ENCODE measurements around the gene TLE4.

TLE4 gene

GRCh38 chr9:79660615-79661014 lies 88.8 kb downstream of the TLE4 start:
- in situ Hi-C loops (cut with MboI; ENCODE audit: low sequenced_read_pairs) = no loop called here

DNA sequence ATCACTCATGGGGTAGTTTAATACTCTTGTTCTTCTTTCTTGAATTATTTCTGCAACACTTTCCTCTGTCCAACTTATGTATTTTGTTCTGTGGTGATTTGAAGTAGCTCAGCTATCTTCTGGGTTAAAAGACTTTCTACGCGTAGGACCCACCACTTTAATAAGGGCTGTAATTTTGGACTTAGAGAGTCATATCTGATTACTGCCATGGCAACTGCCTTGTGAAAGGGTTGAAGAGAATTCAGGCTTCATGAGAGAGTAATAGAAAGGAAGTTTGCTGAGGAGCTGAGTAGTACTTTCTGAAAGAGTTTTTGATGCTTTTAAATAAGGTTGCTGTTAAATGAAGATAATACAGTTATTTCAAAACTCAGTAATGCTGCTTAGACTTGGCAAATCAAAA lies 89.5 kb downstream of the TLE4 start:
- in situ Hi-C loops (cut with MboI; ENCODE audit: low sequenced_read_pairs) = no loop called here

DNA sequence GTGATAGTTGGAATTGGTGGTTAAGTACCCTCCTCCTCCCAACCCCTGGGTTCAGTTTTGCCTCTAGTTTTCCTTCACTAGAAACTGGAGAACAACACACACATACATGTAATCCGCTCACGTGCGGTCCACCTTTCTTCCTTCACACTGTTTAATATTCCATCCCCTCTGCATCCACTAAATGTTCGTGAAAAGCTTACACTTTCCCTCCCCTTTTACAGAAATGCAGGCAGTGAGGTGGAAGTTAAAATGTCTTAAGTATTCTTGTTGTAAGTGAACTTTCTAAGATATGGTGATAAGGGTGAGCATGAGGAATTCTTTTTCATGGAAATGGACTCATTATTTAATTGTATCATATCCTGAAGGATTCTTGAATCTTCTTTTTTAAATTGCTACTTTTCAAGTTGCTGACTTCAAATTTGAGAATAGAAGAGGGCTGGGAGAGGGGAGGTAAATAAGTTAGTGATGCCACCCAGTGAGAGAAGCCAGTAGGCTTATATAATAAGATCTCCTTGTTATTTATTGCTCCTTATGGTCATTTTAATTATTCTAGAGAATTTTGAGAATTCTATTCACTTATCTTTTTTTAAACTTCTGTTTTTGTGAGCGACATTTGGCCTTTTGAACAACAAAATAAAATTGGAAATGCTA lies 90.2 kb downstream of the TLE4 start:
- in situ Hi-C loops (cut with MboI; ENCODE audit: low sequenced_read_pairs) = no loop called here

GRCh38 chr9:79662537-79662956 lies 90.8 kb downstream of the TLE4 start:
- in situ Hi-C loops (cut with MboI; ENCODE audit: low sequenced_read_pairs) = no loop called here

GRCh38 chr9:79663300-79663699 lies 91.5 kb downstream of the TLE4 start:
- in situ Hi-C loops (cut with MboI; ENCODE audit: low sequenced_read_pairs) = no loop called here

DNA sequence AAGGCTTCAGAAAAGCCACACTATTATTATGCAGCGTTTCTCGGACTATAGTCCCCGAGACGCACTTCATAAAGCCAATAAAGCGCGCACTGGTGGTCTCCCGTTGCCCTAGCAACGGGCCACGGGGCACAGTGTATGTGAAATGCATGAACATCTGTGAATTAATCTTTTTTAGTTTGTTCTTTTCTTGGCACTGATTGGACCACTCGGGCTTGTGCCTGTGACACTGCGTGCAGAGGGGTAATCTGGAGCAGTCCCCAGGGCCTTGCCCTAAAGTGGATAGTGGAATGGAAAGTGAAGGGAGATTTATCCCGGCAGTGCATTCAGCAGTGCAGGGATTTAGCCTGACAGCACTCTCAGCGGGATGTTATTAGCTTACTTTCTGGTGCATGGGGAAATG lies 92.1 kb downstream of the TLE4 start:
- in situ Hi-C loops (cut with MboI; ENCODE audit: low sequenced_read_pairs) = no loop called here

- in situ Hi-C loops (cut with MboI; ENCODE audit: low sequenced_read_pairs) = no loop called here
Observed at GRCh38 chr9:79664375-79664831, 92.6 kb downstream of the TLE4 start.

DNA sequence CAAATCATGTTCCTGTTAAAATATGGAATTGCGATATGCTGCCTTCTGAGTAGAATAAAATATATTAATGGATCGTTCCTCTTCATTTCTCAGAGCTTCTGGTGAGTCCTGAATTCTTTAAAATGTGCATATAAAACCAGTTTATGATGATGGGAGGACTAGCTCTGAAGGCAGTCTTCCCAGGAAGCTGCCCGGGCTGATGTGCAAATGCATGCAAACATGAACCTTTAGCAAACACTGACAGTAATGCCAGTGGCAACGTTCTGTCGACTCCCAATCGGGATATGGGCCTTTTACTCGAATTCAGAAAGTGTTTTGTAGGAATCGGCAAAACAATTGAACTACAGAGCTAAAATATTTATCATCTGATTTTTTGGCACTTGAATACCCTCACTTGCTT lies 93.6 kb downstream of the TLE4 start:
- in situ Hi-C loops (cut with MboI; ENCODE audit: low sequenced_read_pairs) = no loop called here

DNA sequence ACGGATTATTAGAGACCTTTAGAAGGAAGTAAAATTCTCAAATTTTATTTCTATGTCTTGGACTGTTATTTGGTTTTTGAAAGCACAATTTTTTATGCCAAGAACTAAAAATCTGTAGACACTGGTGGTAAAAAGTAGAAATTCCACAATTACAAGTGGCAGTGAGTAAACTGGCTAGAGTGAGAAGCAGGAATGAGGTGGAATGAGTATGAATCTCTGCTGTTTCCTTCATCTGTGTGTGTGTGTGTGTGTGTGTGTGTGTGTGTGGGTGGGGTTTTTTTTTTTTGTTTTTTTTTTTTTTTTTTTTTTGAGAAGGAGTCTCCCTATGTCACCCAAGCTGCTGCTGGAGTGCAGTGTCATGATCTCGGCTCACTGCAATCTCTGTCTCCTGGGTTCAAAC lies 94.2 kb downstream of the TLE4 start:
- in situ Hi-C loops (cut with MboI; ENCODE audit: low sequenced_read_pairs) = no loop called here

- in situ Hi-C loops (cut with MboI; ENCODE audit: low sequenced_read_pairs) = no loop called here
Observed at GRCh38 chr9:79667120-79667519, 95.4 kb downstream of the TLE4 start.

DNA sequence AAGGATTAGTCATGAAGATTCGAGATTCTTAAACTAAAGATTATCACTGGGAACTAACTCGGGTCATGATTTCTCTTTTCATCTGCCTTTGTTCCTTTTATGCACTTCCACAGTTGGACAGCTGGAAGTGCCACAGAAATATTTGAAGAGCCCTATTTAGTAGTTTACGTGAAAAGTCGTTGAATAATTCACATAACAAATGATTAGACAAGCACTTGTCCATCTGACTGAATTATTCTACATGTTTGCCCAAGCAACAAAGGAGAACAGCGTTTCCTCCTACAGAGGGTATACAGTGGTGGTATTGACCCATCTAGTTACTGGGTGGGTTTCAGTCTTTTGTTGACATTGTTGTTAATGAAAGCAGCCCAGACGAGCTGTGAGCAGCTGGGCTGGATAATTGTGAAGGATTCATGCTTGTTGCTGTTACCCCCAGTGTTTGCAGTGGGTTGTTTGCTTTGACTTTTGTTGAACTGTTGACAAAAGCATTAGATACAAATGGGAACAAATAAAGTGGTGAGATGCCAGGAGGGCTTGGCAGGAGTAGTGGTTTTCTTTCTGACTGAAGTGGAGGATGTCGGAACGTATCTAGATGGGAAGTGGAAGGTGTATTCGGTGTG lies 96.2 kb downstream of the TLE4 start:
- in situ Hi-C loops (cut with MboI; ENCODE audit: low sequenced_read_pairs) = no loop called here

- in situ Hi-C loops (cut with MboI; ENCODE audit: low sequenced_read_pairs) = no loop called here
Observed at GRCh38 chr9:79668956-79669355, 97.2 kb downstream of the TLE4 start.

- in situ Hi-C loops (cut with MboI; ENCODE audit: low sequenced_read_pairs) = no loop called here
Observed at GRCh38 chr9:79670269-79670961, 98.7 kb downstream of the TLE4 start.

DNA sequence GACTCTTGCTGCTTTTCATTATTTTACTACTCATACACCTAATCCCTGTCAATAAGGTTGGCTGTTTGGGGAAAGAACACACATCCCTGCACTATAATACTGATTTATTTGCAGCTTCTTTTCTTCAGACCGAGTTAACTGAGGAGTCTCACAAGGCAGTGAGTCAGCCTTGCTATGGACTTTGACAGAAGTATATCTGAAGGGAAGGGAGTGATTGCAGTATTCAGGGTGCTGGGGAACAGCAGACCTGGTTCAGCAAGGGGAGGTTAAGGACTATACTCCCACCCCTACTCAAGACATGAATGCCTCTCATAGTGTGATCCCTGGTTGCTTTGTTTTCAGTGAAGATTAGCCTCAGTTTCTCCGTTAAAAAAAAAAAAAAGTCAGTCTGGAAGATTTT lies 99.8 kb downstream of the TLE4 start:
- in situ Hi-C loops (cut with MboI; ENCODE audit: low sequenced_read_pairs) = no loop called here

- in situ Hi-C loops (cut with MboI; ENCODE audit: low sequenced_read_pairs) = no loop called here
Observed at GRCh38 chr9:79672236-79672635, 100.5 kb downstream of the TLE4 start.

GRCh38 chr9:79672891-79673290 lies 101.1 kb downstream of the TLE4 start:
- in situ Hi-C loops (cut with MboI; ENCODE audit: low sequenced_read_pairs) = no loop called here

DNA sequence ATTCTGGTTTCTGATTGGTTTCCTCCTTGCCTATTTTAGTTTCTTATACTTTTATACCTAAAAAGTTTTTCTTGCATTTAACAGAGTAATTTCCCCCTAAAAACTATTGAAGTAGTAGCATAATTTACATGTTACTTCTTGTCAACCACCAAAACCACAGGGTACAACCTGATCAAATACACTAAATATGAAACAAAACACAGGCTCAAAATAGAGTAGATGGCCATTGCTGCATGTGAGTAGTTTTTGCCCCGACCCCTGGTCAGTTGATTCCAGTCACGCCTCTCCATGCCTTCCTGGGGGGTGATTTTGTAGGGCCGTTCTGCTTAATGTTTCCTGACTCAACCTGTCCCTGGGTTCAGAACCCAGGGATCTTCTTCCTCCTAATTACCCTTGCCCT lies 101.8 kb downstream of the TLE4 start:
- in situ Hi-C loops (cut with MboI; ENCODE audit: low sequenced_read_pairs) = no loop called here

DNA sequence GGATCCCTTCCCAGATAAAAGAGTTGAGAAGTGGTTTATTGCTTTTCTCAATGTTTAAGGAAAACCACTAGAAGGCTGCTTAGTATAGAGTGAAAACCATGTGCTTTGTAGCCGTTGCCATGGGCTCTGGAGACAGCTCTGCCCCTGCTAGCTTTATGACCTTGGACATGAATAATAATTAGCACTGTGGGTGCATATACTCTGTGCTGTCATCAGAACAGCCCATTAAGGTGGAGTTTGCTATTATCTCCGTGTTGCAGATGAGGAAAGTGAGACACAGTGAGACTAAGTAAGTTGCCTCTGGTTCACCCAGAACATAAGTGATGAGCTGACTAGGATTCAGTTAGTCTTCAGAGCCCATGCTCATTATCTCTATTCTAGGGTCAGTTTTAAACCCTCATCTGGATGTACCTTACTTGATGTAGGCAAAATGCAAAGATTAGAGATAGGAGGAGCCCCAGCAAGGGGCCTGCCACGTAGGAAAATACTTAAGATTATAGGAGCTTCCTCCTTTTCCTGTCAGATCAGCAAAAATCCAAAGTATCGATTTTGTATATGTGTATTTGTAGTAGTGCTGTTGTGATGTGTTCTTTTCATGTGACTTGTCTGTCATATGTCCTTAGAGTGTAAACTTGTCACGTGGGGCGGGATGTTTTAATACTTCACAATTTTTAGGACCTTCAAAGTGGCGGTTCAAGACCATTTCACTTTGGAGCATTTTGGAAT lies 102.5 kb downstream of the TLE4 start:
- in situ Hi-C loops (cut with MboI; ENCODE audit: low sequenced_read_pairs) = no loop called here

GRCh38 chr9:79681576-79681975 lies 109.8 kb downstream of the TLE4 start:
- in situ Hi-C loops (cut with MboI; ENCODE audit: low sequenced_read_pairs) = no loop called here

- in situ Hi-C loops (cut with MboI; ENCODE audit: low sequenced_read_pairs) = no loop called here
Observed at GRCh38 chr9:79682076-79682736, 110.4 kb downstream of the TLE4 start.

GRCh38 chr9:79684059-79684458 lies 112.3 kb downstream of the TLE4 start:
- in situ Hi-C loops (cut with MboI; ENCODE audit: low sequenced_read_pairs) = no loop called here
